Fibroblast of lung (primary cell): Measurements from ENCODE around the gene GON7.

ENCODE experiments used
- CTCF ChIP-seq, 2 donors: IDR thresholded peaks in 1 of 2; conservative IDR thresholded peaks in 1 of 2; 1 replicate in 1 of 2; 2 replicates in 1 of 2; pipeline ENCODE4 v1.5.1; 2011 to 2012; ENCODE audit warnings: low read length in 2 of 2, control low read depth in 1 of 2, inconsistent platforms in 1 of 2, low read depth in 1 of 2, mild to moderate bottlenecking in 1 of 2
- EZH2 ChIP-seq: IDR thresholded peaks from 2 replicates; pipeline ENCODE4 v1.5.1; 2012; ENCODE audit warnings: low read length, control low read depth, mild to moderate bottlenecking; ENCODE audit errors: missing control alignments

- no peak for TF ChIP-seq EZH2
- TF ChIP-seq CTCF (conservative IDR thresholded peaks at IDR 0.05 in 1 of 2, IDR thresholded peaks at IDR 0.05 in 1 of 2; ENCODE audit: low read depth in 1 of 2, low read length in 2 of 2), result no peak
Observed at GRCh38 chr14:93195316-93195999, 11.4 kb downstream of the GON7 start.
